CD1c-positive myeloid dendritic cell (primary cell): ENCODE results near the gene PADI3.
"Not testable (repeated sequence)": the region's sequence is repeated elsewhere in the genome, so short reads cannot be mapped to it uniquely, and the experiment has no call there.

Experiments used
- DNase-seq: peaks from one replicate; pipeline ENCODE4 v3.0.0-alpha.2; 2016; ENCODE audit errors: extremely low spot score

The PADI3 gene

DNA sequence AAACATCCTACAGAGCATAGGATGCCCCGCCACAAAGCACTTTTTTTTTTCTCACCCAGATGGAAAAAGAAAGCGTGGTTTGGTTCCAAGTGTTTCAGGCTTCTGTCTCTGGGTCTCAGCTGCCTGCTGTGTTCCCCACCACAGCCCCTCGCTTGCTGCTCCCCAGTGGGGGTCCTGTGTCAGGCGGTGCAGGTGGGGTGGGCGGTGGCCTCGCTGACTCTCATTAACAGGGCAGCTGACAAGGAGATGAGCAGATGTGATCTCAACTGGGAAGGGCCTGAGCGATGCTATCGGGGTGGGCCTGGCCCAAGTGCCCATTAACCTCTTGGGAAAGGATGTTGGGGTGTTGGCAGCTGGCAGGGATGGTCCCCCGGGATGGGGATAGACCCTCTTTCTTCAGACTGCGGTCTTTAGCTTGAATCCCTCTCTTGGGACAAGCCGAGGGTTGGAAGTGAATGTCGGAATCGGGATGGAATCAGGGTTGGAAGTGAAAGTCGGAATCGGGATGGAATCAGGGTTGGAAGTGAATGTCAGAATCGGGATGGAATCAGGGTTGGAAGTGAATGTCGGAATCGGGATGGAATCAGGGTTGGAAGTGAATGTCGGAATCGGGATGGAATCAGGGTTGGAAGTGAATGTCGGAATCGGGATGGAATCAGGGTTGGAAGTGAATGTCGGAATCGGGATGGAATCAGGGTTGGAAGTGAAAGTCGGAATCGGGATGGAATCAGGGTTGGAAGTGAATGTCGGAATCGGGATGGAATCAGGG lies 7.7 kb upstream of the PADI3 start:
- DNase-seq, result not testable (repeated sequence)

DNA sequence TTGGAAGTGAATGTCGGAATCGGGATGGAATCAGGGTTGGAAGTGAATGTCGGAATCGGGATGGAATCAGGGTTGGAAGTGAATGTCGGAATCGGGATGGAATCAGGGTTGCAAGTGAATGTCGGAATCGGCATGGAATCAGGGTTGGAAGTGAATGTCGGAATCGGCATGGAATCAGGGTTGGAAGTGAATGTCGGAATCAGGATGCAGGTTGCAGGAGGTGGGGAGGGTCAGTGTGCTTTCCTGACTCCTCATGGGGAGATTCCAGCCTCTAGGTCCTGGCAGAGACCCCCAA lies 7.2 kb upstream of the PADI3 start:
- DNase-seq, result not testable (repeated sequence)

DNA sequence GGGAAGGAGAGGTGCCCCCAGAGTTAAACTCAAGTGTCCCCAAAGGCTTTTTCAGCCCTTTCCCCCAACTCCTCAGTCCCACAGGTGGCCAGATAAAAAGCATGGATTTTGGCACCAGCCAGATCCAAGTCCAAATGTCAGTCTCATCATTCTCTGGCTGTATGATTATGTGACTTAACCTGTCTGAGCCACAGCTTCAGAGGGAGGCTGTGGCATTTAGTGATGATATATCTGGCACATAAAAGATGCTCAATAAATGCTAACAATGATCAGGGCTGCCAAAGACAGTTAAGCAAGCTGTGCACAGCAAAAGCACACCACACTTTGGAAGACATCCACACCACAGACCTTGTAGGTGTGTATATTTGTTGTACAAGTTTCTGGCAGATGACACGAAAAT lies 5.6 kb upstream of the PADI3 start:
- no peak for DNase-seq

DNA sequence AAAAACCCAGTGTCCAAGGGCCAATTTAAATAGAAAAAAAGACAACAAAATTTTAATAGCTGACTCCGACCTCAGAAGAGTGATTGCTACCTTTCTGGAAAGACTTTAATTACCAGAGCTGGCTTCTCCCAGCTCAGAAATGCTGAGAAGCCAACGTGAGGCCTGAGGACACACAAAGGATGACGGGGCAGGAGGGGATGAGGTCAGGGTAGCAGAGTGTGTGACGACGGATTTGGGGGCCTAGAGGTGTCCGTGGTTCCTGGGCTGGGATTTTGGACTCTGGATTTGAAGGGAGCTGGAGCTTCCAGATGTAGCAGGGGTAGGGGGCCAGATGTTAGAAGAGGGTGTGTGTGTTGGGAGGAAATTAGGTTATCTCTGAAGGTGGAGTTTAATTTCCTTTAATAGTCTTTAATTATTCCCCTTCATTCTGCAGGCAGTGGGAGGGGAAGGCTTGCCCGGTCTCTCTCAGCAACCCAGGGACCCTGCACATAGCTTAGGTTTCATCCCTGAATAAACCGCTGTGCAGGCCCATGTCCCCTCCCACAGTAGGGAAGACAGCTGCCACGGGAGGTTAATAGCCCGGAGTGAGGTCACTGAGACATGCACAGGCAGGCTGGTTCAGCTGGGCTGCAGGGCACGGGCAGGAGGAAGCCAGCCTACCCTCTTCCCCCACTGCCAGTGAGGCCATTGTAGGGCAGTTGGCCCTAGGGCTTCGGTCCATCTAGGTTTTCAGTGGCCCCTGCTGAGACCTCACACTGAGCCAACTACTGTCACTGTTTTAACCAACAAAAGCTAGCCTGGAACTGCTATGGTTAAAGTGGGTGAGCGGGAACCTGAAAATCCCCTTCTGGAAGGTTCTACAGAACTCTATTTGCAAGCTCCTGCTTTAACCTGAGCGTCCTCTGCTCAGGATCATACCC lies 3.8 kb upstream of the PADI3 start:
- no peak for DNase-seq

DNA sequence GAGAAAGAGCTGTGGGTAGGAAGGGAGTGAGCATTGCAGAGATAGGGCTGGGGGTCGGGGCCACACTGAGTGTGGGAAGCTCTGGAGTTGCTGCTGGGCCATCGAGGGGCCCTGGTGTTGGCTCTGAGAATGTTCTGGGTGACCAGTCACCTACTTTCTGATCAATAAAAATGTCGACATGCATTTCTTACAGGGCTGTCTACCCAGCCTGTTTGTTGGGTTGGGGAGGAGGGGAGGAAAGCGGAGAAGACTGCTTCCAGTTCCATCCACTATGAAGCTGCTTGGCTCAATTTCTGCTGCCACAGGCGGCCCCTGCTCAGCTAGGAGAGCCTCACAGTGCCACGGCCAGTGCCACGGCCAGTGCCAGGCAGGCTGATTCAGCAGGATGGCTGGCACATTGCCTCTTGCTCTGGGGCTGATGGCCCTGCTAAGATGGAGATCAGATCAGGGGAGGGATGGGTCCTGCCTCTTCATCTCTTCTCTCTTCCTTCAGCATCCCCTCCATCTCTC lies 3.0 kb upstream of the PADI3 start:
- no peak for DNase-seq

DNA sequence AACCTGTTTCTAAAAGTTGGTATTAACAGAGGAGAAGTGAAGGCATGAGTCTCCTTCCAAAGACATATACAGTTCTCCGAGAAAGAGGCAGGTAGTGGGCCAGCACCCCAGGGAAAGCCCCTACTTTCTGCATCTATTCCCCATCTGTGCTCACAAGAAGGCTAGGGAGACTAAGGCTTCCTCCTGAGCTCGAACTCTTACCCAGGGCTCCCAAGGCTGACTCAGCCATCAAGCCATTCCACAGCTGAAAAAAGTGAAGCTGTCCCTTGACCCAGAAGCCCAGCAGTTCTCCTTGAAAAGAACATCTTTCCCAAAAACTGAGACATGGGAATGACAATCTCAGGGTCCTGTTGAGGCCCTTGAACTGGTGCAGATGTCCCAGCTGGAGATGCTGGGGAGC lies 1.9 kb upstream of the PADI3 start:
- no peak for DNase-seq

DNA sequence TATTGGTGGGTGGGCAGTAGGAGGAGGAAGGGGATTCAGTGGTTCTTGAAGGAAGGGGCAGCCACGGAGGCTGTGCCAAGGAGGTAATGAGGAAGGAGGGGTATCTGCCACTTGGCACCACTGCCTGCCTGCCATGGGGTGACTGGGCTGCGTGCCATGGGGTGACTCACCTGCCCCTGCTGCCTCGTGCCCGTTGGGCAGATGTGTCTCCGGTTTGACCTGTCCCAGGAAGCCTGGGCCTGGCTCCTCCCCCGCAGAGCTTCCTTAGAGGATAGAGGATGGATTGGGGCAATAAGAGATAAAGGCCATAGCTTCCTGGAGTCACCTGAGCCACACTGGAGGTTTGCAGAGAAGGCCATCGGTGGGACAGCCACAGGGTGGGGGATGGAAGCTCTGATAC lies 1.7 kb downstream of the PADI3 start:
- DNase-seq, result peak; percentile 33

DNA sequence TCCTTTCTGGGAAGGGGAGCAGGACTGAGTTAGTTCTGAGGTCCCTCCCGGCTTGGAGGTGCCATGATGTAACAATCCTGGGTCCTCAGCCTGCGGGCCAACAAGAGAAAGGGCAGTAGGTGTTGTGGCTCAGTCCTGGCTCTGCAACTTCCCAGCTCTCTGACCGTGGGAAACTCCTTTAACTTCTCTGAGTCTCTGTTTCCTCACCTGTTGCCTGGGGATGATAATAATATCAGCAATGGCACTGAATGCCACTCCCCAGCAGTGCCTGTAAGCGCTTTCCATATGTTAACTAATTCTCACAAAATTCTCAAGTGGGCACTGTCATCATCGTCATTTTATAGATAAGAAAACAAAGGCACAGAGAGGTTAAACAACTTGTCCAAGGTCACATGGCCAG lies 2.3 kb downstream of the PADI3 start:
- no peak for DNase-seq

DNA sequence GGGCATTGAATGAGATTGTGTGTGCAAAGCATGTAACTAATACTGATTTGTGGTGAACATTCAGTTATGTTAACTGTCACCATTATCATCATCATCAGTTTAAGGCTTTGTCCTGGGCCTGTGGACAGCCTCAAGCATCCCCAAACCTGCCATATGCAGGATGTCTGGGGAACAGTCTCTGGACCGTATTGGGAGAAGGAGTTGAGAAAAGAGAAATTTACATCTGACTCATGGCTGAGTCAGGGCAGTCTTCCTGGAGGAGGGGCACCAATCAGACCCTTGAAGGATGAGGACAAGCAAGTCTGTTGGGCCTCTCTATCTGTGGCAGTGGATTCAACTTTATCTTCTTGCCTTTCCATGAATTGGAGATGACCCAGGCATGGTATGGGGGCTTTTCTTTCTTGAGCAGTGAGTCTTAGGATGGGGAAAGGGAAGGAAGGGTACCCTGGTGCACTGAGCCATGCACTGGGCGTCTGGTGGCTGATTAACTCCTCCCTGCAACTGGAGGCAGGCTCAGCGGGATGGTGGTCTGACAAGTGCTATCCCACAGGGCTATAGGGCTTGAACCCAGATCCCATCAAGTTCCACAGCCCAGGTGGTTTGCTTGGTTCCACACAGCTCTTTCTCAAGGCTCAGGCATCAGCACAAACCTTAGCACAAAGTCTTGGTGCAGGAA lies 2.9 kb downstream of the PADI3 start:
- DNase-seq, result no peak

DNA sequence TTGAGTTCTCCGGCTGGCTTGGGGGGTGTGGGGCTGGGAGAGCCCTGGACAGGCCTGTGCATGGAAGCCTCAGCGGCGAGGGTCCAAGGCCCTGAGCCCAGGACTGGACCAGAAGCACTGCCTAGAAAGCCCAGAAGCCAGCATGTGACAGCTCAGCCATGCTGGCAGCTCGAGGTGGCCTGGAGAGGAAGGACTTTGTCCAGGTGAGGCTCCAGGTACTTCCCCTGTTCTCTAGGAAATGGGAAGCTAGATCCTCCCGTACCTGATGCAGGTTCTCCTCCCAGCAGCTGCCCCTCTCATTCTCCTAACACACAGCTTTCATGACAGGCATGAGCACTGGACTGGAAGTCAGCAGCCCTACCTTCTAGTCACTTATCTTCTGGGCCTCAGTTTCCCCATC lies 6.4 kb downstream of the PADI3 start:
- no peak for DNase-seq

DNA sequence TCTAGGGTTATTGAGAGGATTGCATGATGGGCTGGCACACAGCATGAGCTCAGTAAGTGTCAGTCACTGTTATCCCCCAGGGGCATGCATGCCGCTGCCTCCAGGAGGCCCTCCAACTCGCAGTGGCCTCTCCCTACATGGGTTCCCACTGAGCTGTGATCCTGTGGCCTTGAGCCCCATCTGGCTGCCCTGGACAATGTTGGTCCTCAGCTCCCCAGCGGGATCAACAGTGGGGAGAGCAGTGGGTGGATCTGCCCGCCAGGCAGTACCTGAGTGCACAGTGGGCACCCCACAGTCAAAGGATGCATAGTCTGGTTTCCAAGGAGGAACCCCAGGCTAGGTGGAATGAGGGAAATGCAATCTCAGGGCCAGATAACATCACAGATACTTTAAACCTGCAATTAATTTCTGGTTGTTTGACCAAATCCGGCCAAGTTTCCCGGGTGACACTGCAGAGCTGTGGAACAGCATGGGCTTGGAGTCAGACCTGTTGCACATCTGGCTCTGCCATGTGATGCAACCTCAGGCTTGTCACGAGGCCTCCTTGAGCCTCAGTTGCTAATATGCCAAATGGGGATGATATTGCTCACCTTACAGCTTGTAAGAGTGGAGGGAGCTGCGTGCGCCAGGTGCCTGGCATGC lies 9.3 kb downstream of the PADI3 start:
- DNase-seq, result no peak

DNA sequence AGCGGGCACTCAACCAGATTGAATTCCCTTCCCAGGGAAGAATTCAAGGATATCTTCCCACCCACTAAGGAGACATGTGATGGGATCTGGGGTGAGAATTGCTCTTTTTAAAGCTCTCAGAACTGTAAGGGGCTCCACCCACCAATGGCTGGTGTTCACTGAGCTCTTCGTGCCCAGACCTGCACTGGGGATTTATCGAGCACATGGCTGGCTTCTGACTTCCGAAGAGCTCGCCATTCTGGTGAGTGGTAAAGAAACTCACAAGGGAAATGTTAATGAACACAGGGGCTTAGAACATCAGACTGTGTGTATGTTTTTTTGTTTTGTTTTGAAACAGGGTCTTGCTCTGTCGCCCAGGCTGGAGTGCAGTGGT lies 9.8 kb downstream of the PADI3 start:
- DNase-seq, result no peak

DNA sequence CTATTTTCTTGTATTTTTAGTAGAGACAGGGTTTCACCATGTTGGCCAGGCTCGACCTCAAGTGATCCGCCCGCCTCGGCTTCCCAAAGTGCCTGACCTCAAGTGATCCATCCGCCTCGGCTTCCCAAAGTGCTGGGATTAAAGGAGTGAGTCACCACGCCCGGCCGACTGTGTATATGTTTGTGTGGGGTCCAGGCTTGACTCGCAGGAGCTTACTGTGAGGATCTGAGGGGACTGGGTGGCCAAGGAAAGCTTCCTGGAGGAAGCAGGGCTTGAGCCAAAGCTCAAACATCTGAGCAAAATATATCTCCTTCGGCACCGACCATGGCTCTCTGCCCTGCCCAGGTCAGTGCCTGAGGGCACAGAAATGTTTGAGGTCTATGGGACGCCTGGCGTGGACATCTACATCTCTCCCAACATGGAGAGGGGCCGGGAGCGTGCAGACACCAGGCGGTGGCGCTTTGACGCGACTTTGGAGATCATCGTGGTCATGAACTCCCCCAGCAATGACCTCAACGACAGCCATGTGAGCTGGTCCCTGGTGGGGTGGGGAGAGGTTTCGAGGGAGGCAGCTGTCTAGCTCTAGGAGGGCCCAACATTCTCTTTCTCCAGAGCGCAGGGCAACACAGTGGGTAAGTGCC lies 10.5 kb downstream of the PADI3 start:
- DNase-seq, result no peak

DNA sequence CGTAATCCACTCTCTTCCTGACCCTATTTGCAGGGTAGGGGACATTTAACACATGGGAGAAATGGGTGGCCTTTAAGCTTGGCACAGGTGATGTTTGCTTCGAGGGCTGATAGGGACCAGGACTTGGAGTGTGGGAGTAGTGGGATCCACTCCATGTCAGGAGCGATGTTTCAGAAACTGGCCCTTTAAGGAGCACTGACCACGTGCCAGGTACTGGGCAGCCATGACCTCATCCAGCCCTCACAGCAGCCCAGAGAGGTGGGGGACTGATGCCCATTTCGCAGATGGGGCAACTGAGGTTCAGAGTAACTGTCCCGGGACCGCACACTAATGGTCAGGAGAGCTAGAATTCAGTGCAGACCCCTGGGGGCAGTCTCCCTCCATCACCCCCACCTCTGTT lies 11.4 kb downstream of the PADI3 start:
- DNase-seq, result no peak

DNA sequence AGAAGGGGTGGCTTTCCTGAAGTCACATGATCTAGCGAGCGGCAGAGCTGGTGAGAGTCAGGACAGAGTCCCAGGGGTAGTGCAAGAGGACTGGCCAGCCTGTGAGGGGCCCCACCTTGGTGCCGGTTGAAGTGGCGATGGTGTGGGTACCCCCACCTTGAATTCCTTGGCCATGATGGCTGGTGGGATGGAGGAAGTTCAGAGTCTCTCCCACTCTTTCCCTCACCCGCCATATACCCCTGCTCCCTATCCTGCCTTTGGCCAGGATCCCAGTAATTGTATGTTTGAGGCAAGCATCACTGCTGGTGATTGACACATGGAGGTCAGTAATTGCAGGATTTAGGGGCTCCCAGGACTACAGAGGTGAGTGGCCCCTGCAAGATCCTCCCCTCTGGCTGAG lies 11.8 kb downstream of the PADI3 start:
- DNase-seq, result no peak

DNA sequence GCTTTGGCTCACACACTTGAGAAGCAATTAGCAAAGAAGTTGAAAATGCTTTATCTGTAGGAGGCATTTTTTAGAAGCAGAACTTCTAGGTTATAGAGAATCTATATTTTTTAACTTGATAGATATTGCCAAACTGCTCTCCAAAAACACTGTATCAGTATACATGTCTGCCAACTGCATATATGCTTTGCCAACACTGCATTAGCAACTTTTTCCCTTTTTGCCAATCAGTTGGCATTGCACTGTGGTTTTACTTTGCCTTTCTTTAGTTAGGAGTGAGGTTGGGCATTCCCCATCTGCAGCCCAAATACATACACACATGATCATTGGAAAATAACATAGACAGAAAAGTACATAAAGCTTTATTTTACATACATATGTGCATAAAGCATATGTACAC lies 15.0 kb downstream of the PADI3 start:
- no peak for DNase-seq

DNA sequence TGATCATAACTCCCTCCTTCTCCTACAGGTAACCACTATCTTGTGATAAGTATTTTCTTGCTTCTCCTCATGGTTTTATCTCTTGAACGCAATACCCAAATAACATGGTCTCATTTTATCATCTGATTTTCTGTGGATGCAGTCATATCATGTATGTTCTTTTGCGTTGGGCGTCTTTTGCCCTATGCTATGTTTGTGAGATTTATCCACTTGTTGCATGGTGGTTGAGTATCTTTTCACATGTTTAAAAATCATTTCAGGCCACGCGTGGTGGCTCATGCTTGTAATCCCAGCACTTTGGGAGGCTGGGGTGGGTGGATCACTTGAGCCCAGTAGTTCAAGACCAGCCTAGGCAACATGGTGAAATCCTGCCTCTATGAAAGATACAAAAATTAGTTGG lies 15.6 kb downstream of the PADI3 start:
- no peak for DNase-seq

DNA sequence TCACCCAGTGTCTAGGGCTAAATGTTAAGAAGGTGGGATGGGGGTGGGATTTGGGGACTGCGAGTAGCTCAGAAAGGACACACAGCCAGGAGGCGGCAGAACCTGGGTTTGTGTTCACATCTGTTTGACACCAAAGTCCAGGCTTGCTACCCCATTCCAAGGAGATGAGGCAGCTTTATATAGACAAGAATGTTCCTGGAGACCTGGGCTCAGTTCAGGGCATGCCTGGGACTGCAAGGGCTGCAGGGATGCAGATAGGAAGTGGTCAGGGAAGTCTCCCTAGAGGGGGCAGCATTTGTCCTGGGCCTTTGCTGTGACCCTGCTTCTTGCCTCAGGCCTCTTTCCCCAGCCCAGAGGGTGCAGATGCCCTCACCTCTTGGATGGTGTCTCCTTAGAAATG lies 16.3 kb downstream of the PADI3 start:
- DNase-seq, result no peak

DNA sequence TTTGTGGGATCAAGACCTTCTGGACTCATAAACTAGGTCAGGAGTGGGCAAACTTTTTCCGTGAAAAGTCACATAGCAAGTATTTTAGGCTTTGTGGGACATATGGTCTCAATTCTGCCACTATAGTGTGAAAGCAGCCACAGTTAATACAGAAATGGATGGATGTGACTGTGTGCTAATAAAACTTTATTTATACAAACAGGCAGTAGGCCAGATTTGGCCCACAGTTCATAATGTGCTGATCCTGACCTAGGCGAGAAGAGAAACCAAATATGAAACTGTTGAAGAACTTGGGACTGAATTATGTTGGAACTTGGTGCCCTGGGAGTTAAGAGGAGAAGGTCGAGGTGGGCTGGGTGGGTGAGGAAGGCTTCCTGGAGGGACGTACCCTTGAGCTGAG lies 17.1 kb downstream of the PADI3 start:
- no peak for DNase-seq

DNA sequence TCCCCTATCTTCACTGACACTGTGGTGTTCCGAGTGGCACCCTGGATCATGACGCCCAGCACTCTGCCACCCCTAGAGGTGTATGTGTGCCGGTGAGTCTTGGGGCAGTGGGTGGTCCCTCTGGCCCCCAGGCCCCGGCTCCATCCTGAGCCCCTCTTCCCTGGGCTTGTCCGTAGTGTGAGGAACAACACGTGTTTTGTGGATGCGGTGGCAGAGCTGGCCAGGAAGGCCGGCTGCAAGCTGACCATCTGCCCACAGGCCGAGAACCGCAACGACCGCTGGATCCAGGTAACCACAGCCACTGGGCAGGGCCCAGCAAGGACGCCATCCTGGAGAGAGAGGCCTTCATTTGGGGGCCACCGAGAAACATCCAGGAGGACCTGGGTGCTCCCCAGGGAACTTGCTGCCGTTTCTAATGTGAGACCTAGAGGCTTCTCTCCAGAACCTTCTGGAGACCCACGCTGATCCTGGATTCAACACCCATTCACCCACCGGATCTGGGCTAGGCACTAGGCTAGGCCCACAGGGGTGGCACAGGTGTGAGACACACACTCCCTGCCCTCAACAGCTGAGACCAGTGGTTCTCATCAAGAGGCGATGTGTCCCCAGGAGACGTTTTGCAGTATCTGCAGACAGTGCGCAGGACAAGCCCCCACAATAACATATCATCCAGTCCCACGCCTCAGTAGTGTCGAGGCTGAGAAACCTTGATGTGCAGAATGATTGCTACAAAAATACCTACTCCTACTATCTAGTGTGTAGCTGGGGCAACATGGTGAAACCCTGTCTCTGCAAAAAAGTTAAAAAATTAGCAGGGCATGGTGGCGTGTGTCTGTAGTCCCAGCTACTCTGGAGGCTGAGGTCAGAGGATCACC lies 22.2 kb downstream of the PADI3 start:
- DNase-seq, result no peak

DNA sequence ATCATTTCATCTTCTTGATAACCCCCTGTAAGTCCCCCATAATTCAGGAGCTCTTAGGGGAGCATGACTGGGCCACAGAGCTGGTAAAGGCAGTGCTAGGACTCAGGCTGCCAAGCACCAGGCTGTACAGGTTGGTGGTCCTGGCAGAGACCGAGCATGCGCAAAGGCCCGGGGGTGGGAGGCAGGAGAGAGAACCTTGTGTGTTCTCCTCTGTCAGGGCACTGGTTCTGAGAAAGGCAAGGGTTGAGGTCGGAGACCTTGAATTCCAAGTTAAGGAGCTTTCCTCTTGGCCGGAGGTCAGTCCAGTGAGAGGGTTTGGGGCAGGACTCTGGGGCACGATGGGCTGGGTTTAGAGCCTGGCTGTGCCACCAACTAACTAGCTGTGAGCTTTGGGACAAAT lies 23.2 kb downstream of the PADI3 start:
- DNase-seq, result no peak
